H9 (cell line): ENCODE results near the gene EED. TPM values are rescaled to one million over a fixed set of nuclear protein-coding genes. Genes with fewer than 3 reads are reported as not detected.

ENCODE experiments used
- DNase-seq: peaks from one replicate; pipeline ENCODE4 v3.0.0-alpha.2; 2017
- H2AFZ ChIP-seq: one replicate; pipeline ENCODE4 v1.6.1; 2013; ENCODE audit warnings: mild to moderate bottlenecking, low read length, control low read depth, moderate library complexity
- H2AK5ac ChIP-seq: 2 replicates; pipeline ENCODE4 v1.6.1; 2013; ENCODE audit warnings: low read length, control low read depth, mixed read lengths; ENCODE audit not compliant: insufficient read length
- H2BK120ac ChIP-seq: one replicate; pipeline ENCODE4 v1.6.1; 2013; ENCODE audit warnings: low read depth, mild to moderate bottlenecking, low read length, control low read depth, inconsistent platforms; ENCODE audit not compliant: poor library complexity, severe bottlenecking
- H2BK12ac ChIP-seq: 2 replicates; pipeline ENCODE4 v1.6.1; 2013; ENCODE audit warnings: low read length, control low read depth, mixed read lengths, low read depth; ENCODE audit not compliant: insufficient read length
- H2BK15ac ChIP-seq: 2 replicates; pipeline ENCODE4 v1.6.1; 2013; ENCODE audit warnings: low read depth, low read length, control low read depth
- H2BK20ac ChIP-seq: one replicate; pipeline ENCODE4 v1.6.1; 2013; ENCODE audit warnings: low read depth, mild to moderate bottlenecking, low read length, control low read depth, inconsistent platforms; ENCODE audit not compliant: poor library complexity, severe bottlenecking
- H2BK5ac ChIP-seq: 2 replicates; pipeline ENCODE4 v1.6.1; 2013; ENCODE audit warnings: low read length, control low read depth, mixed read lengths; ENCODE audit not compliant: insufficient read length
- H3K14ac ChIP-seq: 2 replicates; pipeline ENCODE4 v1.6.1; 2013; ENCODE audit warnings: low read length, control low read depth; ENCODE audit not compliant: insufficient read depth
- H3K18ac ChIP-seq: 2 replicates; pipeline ENCODE4 v1.6.1; 2013; ENCODE audit warnings: low read depth, mild to moderate bottlenecking, mixed read lengths, low read length, control low read depth; ENCODE audit not compliant: insufficient read length
- H3K23ac ChIP-seq: 2 replicates; pipeline ENCODE4 v1.6.1; 2013; ENCODE audit warnings: low read length, control low read depth, mixed read lengths, low read depth; ENCODE audit not compliant: insufficient read length
- H3K23me2 ChIP-seq: 2 replicates; pipeline ENCODE4 v1.6.1; 2013; ENCODE audit warnings: low read depth, mild to moderate bottlenecking, mixed read lengths, low read length, control low read depth; ENCODE audit not compliant: insufficient read length, poor library complexity, severe bottlenecking
- H3K27ac ChIP-seq: 2 replicates; pipeline ENCODE4 v1.5.1; 2013; ENCODE audit warnings: low read length, control low read depth, mixed read lengths, low read depth; ENCODE audit not compliant: insufficient read length
- H3K27me3 ChIP-seq: 2 replicates; pipeline ENCODE4 v1.6.1; 2013; ENCODE audit warnings: low read length, control low read depth, inconsistent platforms; ENCODE audit not compliant: insufficient read depth
- H3K4ac ChIP-seq: 2 replicates; pipeline ENCODE4 v1.6.1; 2013; ENCODE audit warnings: low read depth, mild to moderate bottlenecking, control low read depth, inconsistent platforms, low read length, moderate library complexity
- H3K4me1 ChIP-seq: 2 replicates; pipeline ENCODE4 v1.6.1; 2013; ENCODE audit warnings: low read length, control low read depth, inconsistent platforms; ENCODE audit not compliant: insufficient read depth
- H3K4me2 ChIP-seq: 2 replicates; pipeline ENCODE4 v1.6.1; 2013; ENCODE audit warnings: low read length, control low read depth, mixed read lengths; ENCODE audit not compliant: insufficient read length, insufficient read depth
- H3K56ac ChIP-seq: 2 replicates; pipeline ENCODE4 v1.6.1; 2013; ENCODE audit warnings: low read depth, mild to moderate bottlenecking, mixed read lengths, low read length, control low read depth; ENCODE audit not compliant: insufficient read length
- H3K79me1 ChIP-seq: 2 replicates; pipeline ENCODE4 v1.6.1; 2013; ENCODE audit warnings: low read depth, mild to moderate bottlenecking, moderate library complexity, low read length, control low read depth, inconsistent platforms; ENCODE audit not compliant: insufficient read depth, poor library complexity, severe bottlenecking
- H3K79me2 ChIP-seq: 2 replicates; pipeline ENCODE4 v1.6.1; 2013; ENCODE audit warnings: low read length, control low read depth, inconsistent platforms; ENCODE audit not compliant: insufficient read depth
- H3K9ac ChIP-seq: 2 replicates; pipeline ENCODE4 v1.6.1; 2013; ENCODE audit warnings: low read length, control low read depth, mixed read lengths; ENCODE audit not compliant: insufficient read length; ENCODE audit errors: extremely low read depth
- H3K9me3 ChIP-seq: one replicate; pipeline ENCODE4 v1.6.1; 2013; ENCODE audit warnings: low read depth, low read length, inconsistent platforms; ENCODE audit not compliant: control insufficient read depth
- H3T11ph ChIP-seq: one replicate; pipeline ENCODE4 v1.6.1; 2013; ENCODE audit warnings: mild to moderate bottlenecking, low read length, control low read depth, inconsistent platforms
- H4K20me1 ChIP-seq: one replicate; pipeline ENCODE4 v1.6.1; 2013; ENCODE audit not compliant: control insufficient read depth, insufficient read length, insufficient read depth
- H4K5ac ChIP-seq: 2 replicates; pipeline ENCODE4 v1.6.1; 2013; ENCODE audit warnings: low read depth, mild to moderate bottlenecking, mixed read lengths, low read length, control low read depth; ENCODE audit not compliant: insufficient read length
- H4K8ac ChIP-seq: replicated peaks from 2 replicates; pipeline ENCODE4 v1.6.1; 2013; ENCODE audit warnings: low read length, control low read depth, mixed read lengths, low read depth; ENCODE audit not compliant: insufficient read length
- H4K91ac ChIP-seq: 2 replicates; pipeline ENCODE4 v1.6.1; 2013; ENCODE audit warnings: low read depth, mild to moderate bottlenecking, moderate library complexity, mixed read lengths, low read length, control low read depth; ENCODE audit not compliant: insufficient read length
- H3K27ac Mint-ChIP-seq, 3 experiments: 2 replicates in 2 of 3; 3 replicates in 1 of 3; pipeline ENCODE4 v1.8.0; 2020 to 2021; ENCODE audit warnings: mixed read lengths in 3 of 3, mild to moderate bottlenecking in 1 of 3, moderate library complexity in 1 of 3
- H3K27me3 Mint-ChIP-seq: 2 replicates; pipeline ENCODE4 v1.8.0; 2021; ENCODE audit warnings: low read depth, mild to moderate bottlenecking, moderate library complexity, mixed read lengths
- H3K36me3 Mint-ChIP-seq, 3 experiments: 2 replicates in 2 of 3; 3 replicates in 1 of 3; pipeline ENCODE4 v1.8.0; 2020 to 2021; ENCODE audit warnings: low read depth in 3 of 3, mixed read lengths in 3 of 3; ENCODE audit not compliant: insufficient read depth in 1 of 3
- H3K4me1 Mint-ChIP-seq, 2 experiments: 2 replicates each; pipeline ENCODE4 v1.8.0; 2020; ENCODE audit warnings: mixed read lengths in 2 of 2
- H3K4me3 Mint-ChIP-seq, 2 experiments: 2 replicates in 1 of 2; 3 replicates in 1 of 2; pipeline ENCODE4 v1.8.0; 2020 to 2021; ENCODE audit warnings: mild to moderate bottlenecking in 2 of 2, mixed read lengths in 2 of 2, moderate library complexity in 1 of 2
- H3K9me3 Mint-ChIP-seq, 2 experiments: 2 replicates in 1 of 2; 3 replicates in 1 of 2; pipeline ENCODE4 v1.8.0; 2020; ENCODE audit warnings: mild to moderate bottlenecking in 2 of 2, mixed read lengths in 2 of 2, moderate library complexity in 1 of 2
- CTCF ChIP-seq: fragments of 200-600 bp; sonication (generic); conservative IDR thresholded peaks from 3 replicates; pipeline ENCODE4 v1.8.0; 2021; ENCODE audit warnings: antibody characterized with exemption, mild to moderate bottlenecking
- total RNA-seq: library from RNA; stranded (reverse); gene quantifications from 2 replicates; pipeline ENCODE4 v1.2.1, GENCODE V29; 2021

EED gene
- total RNA-seq, 1 experiment from 2014 or later: 34.1 TPM

- no peak for DNase-seq
- Histone ChIP-seq H3K79me2 (no peaks in the 10 kb centered on the region), H2BK20ac (no peak overlapping the region), H3K79me1 (no peaks in the 10 kb centered on the region), H3K27ac (no peak overlapping the region), H2BK5ac (no peak overlapping the region), H2AK5ac (no peak overlapping the region), H3K23me2 (no peaks in the 10 kb centered on the region), H3K4me1 (peaks cover 3% of the 10 kb centered on the region; the same call in 1 of the 2 replicates), H3K9me3 (no peaks in the 10 kb centered on the region), H4K91ac (no peak overlapping the region), H4K20me1 (no peaks in the 10 kb centered on the region), H2AFZ (no peak overlapping the region), H3K4ac (no peak overlapping the region), H3K4me2 (no peak overlapping the region), H3K23ac (no peak overlapping the region), H3K9ac (no peak overlapping the region), H4K8ac (no peak overlapping the region), H3K14ac (no peak overlapping the region), H3K18ac (no peak overlapping the region), H4K5ac (no peak overlapping the region), H3K56ac (no peak overlapping the region), H2BK15ac (no peak overlapping the region), H3T11ph (no peak overlapping the region), H2BK12ac (no peak overlapping the region), H2BK120ac (no peak overlapping the region), H3K27me3 (no peaks in the 10 kb centered on the region)
- no peak for TF ChIP-seq CTCF
- Mint-ChIP-seq H3K27ac (no peak overlapping the region), H3K4me1 (peaks cover 12 to 14% of the 10 kb centered on the region in 2 experiments), H3K4me3 (no peak overlapping the region), H3K27me3 (no peaks in the 10 kb centered on the region), H3K36me3 (no peaks in the 10 kb centered on the region), H3K9me3 (no peaks in the 10 kb centered on the region)
These were observed 13.6 kb upstream of the EED start for GRCh38 chr11:86230921-86231434.
